ENCODE data around the gene ISYNA1. TPM values are rescaled to one million over a fixed set of nuclear protein-coding genes. Genes with fewer than 3 reads are reported as not detected.

ISYNA1 gene
- total and polyA plus RNA-seq, 12 donors: 3.2 to 313 (median 78.7) TPM

- Histone ChIP-seq H3K27me3 (no peaks in the 10 kb centered on the region), H3K36me3 (replicated peaks in 1 of 2) (no peaks in the 10 kb centered on the region), H3K4me3 (no peak overlapping the region), H3K4me1 (replicated peaks in 1 of 2) (peaks cover 9 to 23% of the 10 kb centered on the region in 2 donors), H3K9me3 (replicated peaks in 1 of 3) (no peaks in the 10 kb centered on the region), H3K27ac (peak overlapping the region in 2 of 5 donors; percentile 47 to 66)
- TF ChIP-seq CTCF (IDR thresholded peaks at IDR 0.05): no peak
- no peak for TF ChIP-seq POLR2A (IDR thresholded peaks at IDR 0.05)
- 69 to 87% (median 77%) methylated on average over 11 of the region's 11 CpGs for WGBS, 4 donors
- DNase-seq: peak in 4 of 7 donors; percentile 54 to 64 (median 60)
- intact Hi-C loops (cut with DNase I): no loop called here
Measured at GRCh38 chr19:18392417-18392816, 45.5 kb downstream of the ISYNA1 start.

GRCh38 chr19:18391509-18392075 lies 46.3 kb downstream of the ISYNA1 start:
- WGBS, 4 donors: 77 to 100% (median 87%) methylated on average over 2 to 9 of the region's 9 CpGs
- no peak for DNase-seq
- peaks cover under 1 to 15% of the 10 kb centered on the region in 2 donors for H3K4me1 ChIP-seq (replicated peaks in 1 of 2)
- no peaks in the 10 kb centered on the region for H3K27me3 ChIP-seq
- H3K27ac ChIP-seq: no peak overlapping the region
- no peaks in the 10 kb centered on the region for H3K36me3 ChIP-seq (replicated peaks in 1 of 2)
- H3K4me3 ChIP-seq: no peak overlapping the region
- H3K9me3 ChIP-seq (replicated peaks in 1 of 3): no peaks in the 10 kb centered on the region
- intact Hi-C loops (cut with DNase I): no loop called here
- TF ChIP-seq CTCF (IDR thresholded peaks at IDR 0.05) (no peak), POLR2A (IDR thresholded peaks at IDR 0.05) (no peak)

- Histone ChIP-seq H3K9me3 (replicated peaks in 1 of 3) (no peaks in the 10 kb centered on the region), H3K27me3 (no peaks in the 10 kb centered on the region), H3K27ac (no peak overlapping the region), H3K36me3 (replicated peaks in 1 of 2) (no peaks in the 10 kb centered on the region), H3K4me1 (replicated peaks in 1 of 2) (peaks cover 0 to 7% of the 10 kb centered on the region in 2 donors), H3K4me3 (no peak overlapping the region)
- no peak for DNase-seq
- no peak for TF ChIP-seq CTCF (IDR thresholded peaks at IDR 0.05)
- TF ChIP-seq POLR2A (IDR thresholded peaks at IDR 0.05): no peak
- intact Hi-C loops (cut with DNase I): no loop called here
- 85 to 96% (median 90%) methylated on average over 6 of the region's 6 CpGs for WGBS, 4 donors
Measured at GRCh38 chr19:18390065-18390907, 47.6 kb downstream of the ISYNA1 start.

GRCh38 chr19:18389726-18390064 lies 48.2 kb downstream of the ISYNA1 start:
- Histone ChIP-seq H3K27ac (no peak overlapping the region), H3K4me3 (no peak overlapping the region), H3K9me3 (replicated peaks in 1 of 3) (no peaks in the 10 kb centered on the region), H3K36me3 (replicated peaks in 1 of 2) (no peaks in the 10 kb centered on the region), H3K27me3 (no peaks in the 10 kb centered on the region), H3K4me1 (replicated peaks in 1 of 2) (peaks cover 0 to 7% of the 10 kb centered on the region in 2 donors)
- TF ChIP-seq POLR2A (IDR thresholded peaks at IDR 0.05): no peak
- no peak for TF ChIP-seq CTCF (IDR thresholded peaks at IDR 0.05)
- intact Hi-C loops (cut with DNase I): loop anchor here in 1 of 2 donors (5.0 kb wide), 1 partner anchor 42 kb away; no protein-coding TSS in a partner anchor
- no peak for DNase-seq

Data from adrenal gland (tissue), 12 donors.